Activated CD8-positive, alpha-beta memory T cell treated with anti-CD3 and anti-CD28 coated beads for 4 hours (primary cell): ENCODE results near the gene PRM2.
"Not testable (repeated sequence)": the region's sequence is repeated elsewhere in the genome, so short reads cannot be mapped to it uniquely, and the experiment has no call there.

Source experiments
- DNase-seq, 2 donors: peaks; one replicate each; pipeline ENCODE4 v3.0.0-alpha.2; 2020; ENCODE audit warnings: low read depth in 2 of 2

Gene PRM2

GRCh38 chr16:11289696-11290095 lies 13.4 kb upstream of the PRM2 start:
- not testable (repeated sequence) for DNase-seq

DNA sequence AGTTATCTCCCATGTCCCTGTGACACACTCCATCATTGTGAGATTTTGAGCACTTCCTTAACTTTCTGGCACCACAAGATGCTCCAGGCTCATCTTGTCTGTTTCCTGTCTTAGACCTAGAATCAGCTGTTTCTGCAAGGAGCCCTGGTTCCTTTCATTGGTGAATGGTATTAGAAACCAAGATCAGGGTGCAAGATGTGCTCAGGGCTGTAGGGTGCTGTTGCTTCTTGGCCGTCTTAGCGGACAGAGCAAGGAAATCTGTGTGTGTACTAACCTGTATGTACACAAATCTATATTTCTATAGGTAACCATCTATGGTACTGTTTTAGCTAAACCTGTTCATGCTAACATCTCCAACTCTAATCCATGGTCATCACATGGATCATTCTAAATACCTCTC lies 12.9 kb upstream of the PRM2 start:
- DNase-seq, result no peak

- no peak for DNase-seq
Measured at GRCh38 chr16:11285842-11286241, 9.6 kb upstream of the PRM2 start.

DNA sequence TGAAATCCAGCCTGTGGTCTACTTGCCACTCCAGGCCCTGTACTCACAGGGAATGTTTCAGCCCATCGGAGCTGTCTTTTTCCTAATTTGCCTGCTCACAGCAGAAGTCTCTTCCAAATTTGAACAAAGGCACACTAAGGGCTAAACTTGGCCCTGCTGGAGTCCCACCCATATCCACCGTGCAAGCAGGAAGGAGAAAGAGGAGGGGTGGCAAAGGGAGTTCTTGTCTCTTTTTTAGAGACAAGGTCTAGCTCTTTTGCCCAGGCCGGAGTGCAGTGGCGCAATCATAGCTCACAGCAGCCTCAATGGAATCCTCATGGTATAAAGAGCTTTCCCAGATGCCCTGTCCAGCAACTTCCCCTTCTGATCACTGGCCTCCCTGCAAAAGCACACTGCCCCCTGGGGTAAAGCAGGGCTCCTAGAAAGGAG lies 7.6 kb upstream of the PRM2 start:
- no peak for DNase-seq

- no peak for DNase-seq
Measured at GRCh38 chr16:11280616-11281522, 4.6 kb upstream of the PRM2 start, which contains the start of gene PRM1. TSS of gene PRM1 (minus strand) at chr16:11281330. CDS start at chr16:11281238, 92 bp downstream.

GRCh38 chr16:11278681-11279628 lies 2.7 kb upstream of the PRM2 start:
- no peak for DNase-seq

DNA sequence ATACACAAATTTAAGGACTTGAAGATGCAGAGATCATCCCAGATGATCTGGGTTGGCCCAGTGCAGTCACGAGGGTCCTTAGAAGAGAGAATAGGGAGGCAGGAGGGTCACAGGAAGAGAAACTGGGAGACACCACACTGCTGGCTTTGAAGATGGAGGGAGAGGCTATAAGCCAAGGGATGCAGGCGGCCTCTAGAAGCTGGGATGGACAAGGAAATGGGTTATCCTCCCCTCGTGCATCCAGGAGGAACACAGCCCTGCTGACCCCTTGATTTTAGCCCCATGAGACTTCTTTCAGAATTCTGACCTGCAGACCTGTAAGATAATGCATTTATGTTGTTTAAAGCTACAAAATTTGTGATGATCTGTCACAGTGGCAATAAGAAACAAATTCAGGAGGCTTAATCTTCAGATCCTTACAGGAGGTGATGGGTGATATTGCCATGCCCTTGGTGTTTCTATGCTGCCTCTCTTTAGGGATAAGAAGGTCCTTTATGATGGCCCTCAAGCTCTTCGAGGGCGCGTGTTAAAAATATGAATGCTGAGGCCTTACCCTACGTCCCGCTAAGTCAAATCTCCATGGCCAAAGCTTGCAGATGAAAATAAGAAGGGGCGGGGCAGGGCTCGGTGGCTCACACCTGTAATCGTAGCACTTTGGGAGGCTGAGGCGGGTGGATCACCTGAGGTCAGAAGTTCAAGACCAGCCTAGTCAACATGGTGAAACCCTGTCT lies 1.5 kb upstream of the PRM2 start:
- DNase-seq, result no peak

DNA sequence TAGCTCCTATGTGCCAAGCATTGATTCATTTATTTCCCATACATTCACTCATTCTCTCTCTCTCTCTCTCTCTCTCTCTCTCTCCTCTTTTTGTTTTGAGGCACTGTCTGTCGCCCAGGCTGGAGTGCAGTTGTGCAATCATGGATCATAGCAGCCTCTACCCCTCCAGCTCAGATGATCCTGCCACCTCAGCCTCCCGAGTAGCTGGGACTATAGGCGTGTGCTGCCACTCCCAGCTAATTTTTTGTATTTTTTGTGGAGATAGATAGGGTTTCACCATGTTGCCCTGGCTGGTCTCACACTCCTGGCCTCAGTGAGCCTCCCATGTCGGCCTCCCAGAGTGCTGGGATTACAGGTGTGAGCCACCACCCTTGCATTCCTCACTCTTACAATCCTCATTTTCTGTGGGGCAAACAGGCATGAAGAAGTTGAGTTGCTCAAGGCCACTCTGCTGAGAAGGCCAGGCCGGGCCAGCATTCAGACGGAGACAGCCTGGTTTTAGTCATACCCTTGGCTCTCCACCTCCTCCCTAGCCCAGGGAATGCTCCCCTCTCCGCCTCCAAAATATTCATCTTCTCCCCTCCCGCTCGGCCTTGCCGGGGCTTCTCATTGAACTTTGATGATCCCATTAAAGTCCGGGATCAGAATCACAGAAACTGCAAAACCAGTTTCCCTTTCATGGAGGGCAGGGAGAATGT lies 765 bp upstream of the PRM2 start:
- no peak for DNase-seq

DNA sequence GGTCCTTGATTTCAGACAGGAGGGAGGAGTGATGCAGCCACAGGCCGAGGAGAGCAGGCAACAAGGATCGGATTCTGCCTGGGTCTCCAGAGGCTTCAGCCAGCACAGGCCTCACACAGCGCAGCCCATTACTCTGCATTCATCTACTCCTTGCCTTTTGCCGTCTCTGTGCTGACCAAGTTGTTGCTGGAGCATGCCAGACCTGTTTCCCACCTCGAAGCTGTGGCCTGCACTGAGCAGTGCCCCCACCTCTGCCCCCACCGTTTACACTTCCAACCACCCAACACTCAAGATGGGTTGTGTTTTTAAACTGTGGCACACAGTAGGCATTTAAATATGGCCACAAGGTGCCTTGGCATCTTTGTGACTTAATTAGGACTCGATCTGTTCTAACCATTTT lies 1.3 kb downstream of the PRM2 start:
- no peak for DNase-seq

GRCh38 chr16:11273721-11274324 lies 2.5 kb downstream of the PRM2 start:
- no peak for DNase-seq

- no peak for DNase-seq
Measured at GRCh38 chr16:11272921-11273720, 3.2 kb downstream of the PRM2 start, which contains the start of gene PRM3. TSS of gene PRM3 (minus strand) at chr16:11273629. CDS start at chr16:11273595, 34 bp downstream.

DNA sequence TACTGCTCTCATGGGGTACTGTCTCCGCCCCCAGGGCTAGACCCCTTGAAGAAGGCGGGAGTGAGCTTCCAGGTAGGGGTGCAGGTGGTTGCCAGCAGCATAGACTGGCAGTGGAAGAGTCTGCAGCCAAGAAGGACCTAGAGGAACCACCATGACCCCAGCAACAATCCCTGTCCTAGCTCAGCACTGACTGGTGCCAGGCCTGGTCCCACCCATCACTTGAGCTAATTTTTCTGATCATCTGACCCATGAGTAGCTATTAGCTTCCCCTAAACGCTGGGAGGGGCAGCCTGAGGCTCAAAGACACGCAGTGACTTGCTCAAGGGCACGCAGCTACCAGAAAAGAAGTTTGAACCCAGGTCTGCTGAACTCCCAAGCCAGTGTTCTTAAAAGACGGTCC lies 3.8 kb downstream of the PRM2 start:
- DNase-seq, result no peak

DNA sequence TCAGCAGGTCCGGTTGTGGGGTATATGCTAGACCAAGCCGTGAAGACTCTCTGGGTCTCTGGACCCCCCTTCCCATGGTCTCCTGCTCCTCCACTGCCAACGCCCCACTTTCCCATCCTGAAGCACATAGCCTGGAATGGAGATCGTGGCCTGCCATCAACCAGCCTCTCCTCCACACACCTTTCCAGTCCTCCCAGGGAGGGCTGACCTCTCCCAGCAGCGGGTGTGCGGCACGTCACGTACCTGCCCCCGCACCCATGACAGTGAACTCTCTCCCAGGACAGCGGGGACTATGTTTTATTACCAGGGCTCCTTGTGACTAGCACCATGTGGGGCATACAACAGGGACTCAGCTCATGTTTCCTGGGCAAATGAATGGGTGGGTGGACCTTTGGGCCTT lies 4.7 kb downstream of the PRM2 start:
- DNase-seq, result no peak

GRCh38 chr16:11270602-11271162 lies 5.6 kb downstream of the PRM2 start:
- DNase-seq, result no peak

GRCh38 chr16:11268921-11269375 lies 7.3 kb downstream of the PRM2 start, which contains the start of gene TNP2:
TSS of gene TNP2 (minus strand) at chr16:11269325. CDS start at chr16:11269262, 63 bp downstream.
- no peak for DNase-seq

DNA sequence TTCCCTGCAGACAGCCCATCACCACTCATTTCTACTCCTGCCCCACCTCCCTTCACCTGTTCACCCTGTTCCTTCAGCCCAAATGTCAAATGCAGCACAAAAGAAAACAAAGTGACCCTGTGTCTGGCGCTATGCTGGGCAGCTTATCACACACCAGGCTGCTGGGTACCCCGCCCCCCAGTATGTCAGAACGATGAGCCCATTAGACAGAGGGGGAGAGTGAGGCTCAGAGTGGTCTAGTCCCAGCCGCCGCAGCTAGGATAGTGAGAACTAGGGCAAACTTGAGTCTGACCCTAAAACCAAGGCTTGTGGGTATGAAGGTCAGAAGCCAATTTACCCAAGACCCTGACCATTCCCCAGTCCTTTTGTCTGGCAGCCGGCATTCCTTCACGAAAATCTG lies 11.2 kb downstream of the PRM2 start:
- no peak for DNase-seq

- DNase-seq, result no peak
Measured at GRCh38 chr16:11264155-11264832, 12.0 kb downstream of the PRM2 start.

DNA sequence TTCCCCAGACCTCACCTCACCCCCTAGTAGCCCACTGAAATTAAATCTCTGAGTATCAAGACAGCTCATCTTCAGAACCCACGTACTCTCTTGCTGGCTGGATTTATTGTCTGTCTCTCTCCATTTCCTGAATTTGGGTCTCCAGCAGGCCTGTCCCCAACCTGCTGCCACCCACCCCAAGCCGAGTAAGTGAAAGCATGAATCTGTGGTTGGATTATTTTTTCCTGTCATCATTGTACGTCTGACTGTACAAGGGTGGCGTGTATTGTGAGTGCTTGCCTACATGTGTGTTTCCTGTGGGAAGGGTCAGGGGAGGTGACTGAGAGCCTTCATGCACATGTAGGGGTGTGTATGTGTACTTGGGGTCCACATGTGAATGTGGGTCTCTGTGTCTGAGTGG lies 12.5 kb downstream of the PRM2 start:
- DNase-seq, result no peak

DNA sequence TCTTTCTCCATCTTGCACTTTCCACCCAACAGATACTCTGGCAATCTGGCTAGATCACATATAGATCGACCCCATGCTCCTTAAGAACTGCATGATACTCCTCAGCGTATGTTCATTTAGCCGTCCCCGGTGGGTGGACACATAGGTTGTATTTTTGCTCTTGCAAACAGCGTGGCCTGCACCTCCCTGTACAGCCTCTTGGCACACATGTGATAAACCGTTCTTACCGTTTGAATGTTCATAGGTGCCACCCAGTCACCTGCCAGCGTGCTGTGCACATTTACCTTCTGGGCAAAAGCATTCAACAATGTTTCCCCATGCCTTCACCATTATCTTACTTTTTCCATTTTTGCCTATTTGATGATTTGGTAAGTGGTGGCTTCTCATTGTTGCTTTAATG lies 13.4 kb downstream of the PRM2 start:
- no peak for DNase-seq
